H1 (cell line): ENCODE results near the gene NAE1. TPM values are rescaled to one million over a fixed set of nuclear protein-coding genes. Genes with fewer than 3 reads are reported as not detected.
A peak's percentile ranks its signal among the peaks of the same experiment; 100 is the strongest.

ENCODE experiments used
- ASH2L ChIP-seq: fragments of 200-600, 300-600 bp; sonication (generic); IDR thresholded peaks from one replicate; pipeline ENCODE4 v1.7.1; 2017; ENCODE audit warnings: low read length
- ATF3 ChIP-seq: IDR thresholded peaks from 2 replicates; pipeline ENCODE4 v1.6.1; 2011; ENCODE audit warnings: low read depth, mild to moderate bottlenecking, low read length; ENCODE audit not compliant: insufficient read depth
- CBX8 ChIP-seq: fragments of 300-800, 300-1000 bp; sonication (generic); IDR thresholded peaks from 2 replicates; pipeline ENCODE4 v1.7.1; 2016; ENCODE audit warnings: low read depth, low read length, borderline replicate concordance
- CHD1 ChIP-seq: IDR thresholded peaks from 2 replicates; pipeline ENCODE4 v1.6.1; 2012; ENCODE audit warnings: low read depth, low read length, improper control_type of control experiment
- E2F6 ChIP-seq: IDR thresholded peaks from 2 replicates; pipeline ENCODE4 v1.6.1; 2012; ENCODE audit warnings: inconsistent platforms
- GABPA ChIP-seq: IDR thresholded peaks from 2 replicates; pipeline ENCODE4 v1.6.1; 2011; ENCODE audit warnings: mild to moderate bottlenecking, low read length, moderate library complexity, borderline replicate concordance; ENCODE audit not compliant: insufficient read depth
- HDAC6 ChIP-seq: IDR thresholded peaks from one replicate; pipeline ENCODE4 v1.7.1; 2012; ENCODE audit warnings: low read depth, mild to moderate bottlenecking, inconsistent platforms, low read length, moderate library complexity
- JUN ChIP-seq: IDR thresholded peaks from 2 replicates; pipeline ENCODE4 v1.6.1; 2011; ENCODE audit warnings: low read depth, mild to moderate bottlenecking, improper control_type of control experiment, low read length
- SAP30 ChIP-seq: fragments of 300-600 bp; sonication (generic); IDR thresholded peaks from 2 replicates; pipeline ENCODE4 v1.7.1; 2012; ENCODE audit warnings: low read length, moderate library complexity, mild to moderate bottlenecking, inconsistent platforms; ENCODE audit not compliant: insufficient read depth, insufficient replicate concordance
- SIRT6 ChIP-seq: IDR thresholded peaks from one replicate; pipeline ENCODE4 v1.7.1; 2012; ENCODE audit warnings: low read length, inconsistent platforms
- SP4 ChIP-seq: IDR thresholded peaks from 2 replicates; pipeline ENCODE4 v1.6.1; 2012; ENCODE audit warnings: low read length, inconsistent platforms
- SUZ12 ChIP-seq: fragments of 200-600 bp; sonication (generic); IDR thresholded peaks from 2 replicates; pipeline ENCODE4 v1.6.1; 2012; ENCODE audit warnings: mild to moderate bottlenecking, inconsistent platforms, low read length, moderate library complexity, mixed read lengths
- polyA plus RNA-seq, 7 experiments: library from polyadenylated mRNA; depleted of rRNA in 3 of 7; stranded (reverse) in 5 of 7; unstranded in 2 of 7; fragments of >200 nt in 5 of 7; fragments of 200-250 nt in 2 of 7; gene quantifications; 1 replicate in 5 of 7; 2 replicates in 1 of 7; 4 replicates in 1 of 7; pipeline versions ENCODE4 v1.2.1 to v1.2.3, GENCODE V29; 2011 to 2013; ENCODE audit warnings: missing spikeins in 2 of 7, mixed read lengths in 2 of 7
- total RNA-seq: library from RNA; stranded (reverse); fragmentation: NEBNext Ultra II Directional; extraction: Animal tissue kit (Norgen Biotek cat#: 25700); gene quantifications from 2 replicates; pipeline ENCODE4 v1.2.1, GENCODE V29; 2021

The NAE1 gene
- total and polyA plus RNA-seq, 2 of the 8 experiments (the other 6 are each of a cell fraction or from before 2014, with no cell fraction given), result 66.6 to 155 TPM

GRCh38 chr16:66844342-66845079 lies 13.7 kb upstream of the NAE1 start, which contains the start of gene CA7 (continued):
- TF ChIP-seq GABPA (no peak), SAP30 (no peak), ATF3 (no peak), CBX8 (no peak), SUZ12 (peak; percentile 77), E2F6 (peak; percentile 39; the same call in 1 of the 2 replicates), JUN (no peak), ASH2L (peak; percentile 57), SP4 (no peak), SIRT6 (no peak), CHD1 (no peak), HDAC6 (no peak)
